ENCODE measurements around the gene NPR3. TPM values are rescaled to one million over a fixed set of nuclear protein-coding genes. Genes with fewer than 3 reads are reported as not detected.
A peak's percentile ranks its signal among the peaks of the same experiment; 100 is the strongest.

NPR3 gene
- total RNA-seq, 1 donor from 2014 or later = 1.1 TPM

- TF ChIP-seq CTCF (IDR thresholded peaks at IDR 0.05; ENCODE audit: insufficient read depth, low read depth, low read length) (no peak), EZH2 (IDR thresholded peaks at IDR 0.05; ENCODE audit: insufficient read depth, low read length) (no peak)
- H3K4me1 Mint-ChIP-seq (ENCODE audit: low read depth, unreplicated experiment) = peaks cover 4% of the 10 kb centered on the region
- no peak overlapping the region for H3K4me3 Mint-ChIP-seq (ENCODE audit: unreplicated experiment)
- peak overlapping the region; percentile 21 for H3K27ac Mint-ChIP-seq (ENCODE audit: unreplicated experiment)
- peaks cover 1% of the 10 kb centered on the region for H3K9me3 Mint-ChIP-seq (ENCODE audit: unreplicated experiment)
- Histone ChIP-seq H3K4me1 (ENCODE audit: insufficient read depth, low read length) (peaks cover 16% of the 10 kb centered on the region), H3K9me3 (ENCODE audit: insufficient read depth, low read depth, low read length) (no peaks in the 10 kb centered on the region), H3K27me3 (ENCODE audit: insufficient read depth, low read length) (no peaks in the 10 kb centered on the region), H3K36me3 (ENCODE audit: insufficient read depth, low read length) (no peaks in the 10 kb centered on the region), H3K79me2 (ENCODE audit: insufficient read depth, low read length) (no peaks in the 10 kb centered on the region), H3K9ac (ENCODE audit: low read length) (peak overlapping the region; percentile 61), H2AFZ (ENCODE audit: low read depth, low read length) (no peak overlapping the region), H3K27ac (ENCODE audit: low read depth, low read length) (peak overlapping the region; percentile 79), H3K4me2 (ENCODE audit: low read length) (peak overlapping the region; percentile 71), H4K20me1 (ENCODE audit: insufficient read depth, low read length) (no peaks in the 10 kb centered on the region), H3K4me3 (ENCODE audit: insufficient read depth, low read depth, low read length) (no peak overlapping the region)
- H3K27me3 Mint-ChIP-seq (ENCODE audit: low read depth, unreplicated experiment) = no peaks in the 10 kb centered on the region
- H3K36me3 Mint-ChIP-seq (ENCODE audit: low read depth, unreplicated experiment) = no peaks in the 10 kb centered on the region
- FAIRE-seq (peak; percentile 69), DNase-seq (ENCODE audit: low read depth) (peak; percentile 88)
Measured at GRCh38 chr5:32692036-32692746, 18.9 kb upstream of the NPR3 start.

GRCh38 chr5:32703957-32704356 lies 7.2 kb upstream of the NPR3 start:
- no peak overlapping the region for H3K27ac Mint-ChIP-seq (ENCODE audit: unreplicated experiment)
- FAIRE-seq = no peak

More at GRCh38 chr5:32703957-32704356, 7.2 kb upstream of the NPR3 start:
- Histone ChIP-seq H3K9me3 (ENCODE audit: insufficient read depth, low read depth, low read length) (no peaks in the 10 kb centered on the region), H3K36me3 (ENCODE audit: insufficient read depth, low read length) (no peaks in the 10 kb centered on the region), H3K79me2 (ENCODE audit: insufficient read depth, low read length) (no peaks in the 10 kb centered on the region), H3K27me3 (ENCODE audit: insufficient read depth, low read length) (no peaks in the 10 kb centered on the region), H3K4me2 (ENCODE audit: low read length) (no peak overlapping the region), H3K27ac (ENCODE audit: low read depth, low read length) (no peak overlapping the region), H3K4me3 (ENCODE audit: insufficient read depth, low read depth, low read length) (no peak overlapping the region), H3K9ac (ENCODE audit: low read length) (no peak overlapping the region), H2AFZ (ENCODE audit: low read depth, low read length) (no peak overlapping the region), H3K4me1 (ENCODE audit: insufficient read depth, low read length) (no peaks in the 10 kb centered on the region), H4K20me1 (ENCODE audit: insufficient read depth, low read length) (no peaks in the 10 kb centered on the region)
- Mint-ChIP-seq H3K4me1 (ENCODE audit: low read depth, unreplicated experiment) (no peaks in the 10 kb centered on the region), H3K9me3 (ENCODE audit: unreplicated experiment) (peaks cover 5% of the 10 kb centered on the region), H3K36me3 (ENCODE audit: low read depth, unreplicated experiment) (no peaks in the 10 kb centered on the region), H3K27me3 (ENCODE audit: low read depth, unreplicated experiment) (peaks cover 15% of the 10 kb centered on the region), H3K4me3 (ENCODE audit: unreplicated experiment) (no peak overlapping the region)
- DNase-seq (ENCODE audit: low read depth) = no peak
- TF ChIP-seq CTCF (IDR thresholded peaks at IDR 0.05; ENCODE audit: insufficient read depth, low read depth, low read length) (no peak), EZH2 (IDR thresholded peaks at IDR 0.05; ENCODE audit: insufficient read depth, low read length) (no peak)

All from astrocyte (in vitro differentiated cells and primary cell).